IMR-90 (cell line): ENCODE measurements around the gene OGFOD3. TPM values are rescaled to one million over a fixed set of nuclear protein-coding genes. Genes with fewer than 3 reads are reported as not detected.

Experiments
- ATAC-seq: fragments of 200-7000 bp; cut with Tn5 transposase; 2 replicates; pipeline ENCODE4 v1.9.1; 2020; ENCODE audit warnings: low read depth, mild to moderate bottlenecking, moderate library complexity
- BruUV-seq: library from RNA; stranded (reverse); fragments of 400-500 nt; replicated peaks from 2 replicates; lab custom pipeline; 2021; lab: Mats Ljungman, UMichigan
- CTCF ChIA-PET: fragments of 300-600 bp; formaldehyde crosslinking; extraction: SDS; loops from one replicate; lab custom pipeline; 2021; ENCODE audit warnings: antibody characterized with exemption; lab: Yijun Ruan, JAX
- POLR2A ChIA-PET: fragments of 300-600 bp; sonication (Branson Sonifier 250); formaldehyde crosslinking; loops from one replicate; lab custom pipeline; 2022; ENCODE audit warnings: antibody characterized with exemption; ENCODE audit not compliant: unreplicated experiment; lab: Charles Lee
- DNase-seq: peaks from one replicate; pipeline ENCODE4 v3.0.0; 2013
- H2AFZ ChIP-seq: replicated peaks from 2 replicates; pipeline ENCODE3; 2013; ENCODE audit warnings: low read length, mild to moderate bottlenecking; ENCODE audit not compliant: poor library complexity
- H2AK5ac ChIP-seq: 2 replicates; pipeline ENCODE4 v1.6.1; 2013; ENCODE audit warnings: low read depth, low read length, inconsistent platforms
- H2AK9ac ChIP-seq: replicated peaks from 2 replicates; pipeline ENCODE3; 2013; ENCODE audit warnings: mild to moderate bottlenecking, low read depth, low read length, moderate library complexity; ENCODE audit not compliant: poor library complexity
- H2BK120ac ChIP-seq: 2 replicates; pipeline ENCODE4 v1.6.1; 2013; ENCODE audit warnings: low read depth, low read length, inconsistent platforms
- H2BK15ac ChIP-seq: 3 replicates; pipeline ENCODE4 v1.6.1; 2013; ENCODE audit warnings: low read depth, low read length, inconsistent platforms
- H2BK20ac ChIP-seq: 2 replicates; pipeline ENCODE4 v1.6.1; 2013; ENCODE audit warnings: low read depth, mild to moderate bottlenecking, inconsistent platforms, low read length, moderate library complexity
- H2BK5ac ChIP-seq: 2 replicates; pipeline ENCODE4 v1.6.1; 2013; ENCODE audit warnings: mild to moderate bottlenecking, low read depth, low read length, inconsistent platforms; ENCODE audit not compliant: poor library complexity, severe bottlenecking
- H3K14ac ChIP-seq: replicated peaks from 2 replicates; pipeline ENCODE4 v1.6.1; 2013; ENCODE audit warnings: low read depth, low read length, inconsistent platforms
- H3K18ac ChIP-seq: 2 replicates; pipeline ENCODE4 v1.6.1; 2013; ENCODE audit warnings: low read depth, low read length, control low read depth
- H3K23ac ChIP-seq: 2 replicates; pipeline ENCODE4 v1.6.1; 2013; ENCODE audit warnings: low read depth, low read length, inconsistent platforms
- H3K27ac ChIP-seq: 2 replicates; pipeline ENCODE4 v1.5.1; 2013; ENCODE audit warnings: mild to moderate bottlenecking, control low read depth, low read length; ENCODE audit not compliant: insufficient read depth
- H3K27me3 ChIP-seq: 2 replicates; pipeline ENCODE4 v1.6.1; 2013; ENCODE audit warnings: low read length; ENCODE audit not compliant: control insufficient read depth, insufficient read depth
- H3K36me3 ChIP-seq: 2 replicates; pipeline ENCODE4 v1.6.1; 2013; ENCODE audit warnings: low read length, mixed read lengths; ENCODE audit not compliant: control insufficient read depth, insufficient read depth
- H3K4ac ChIP-seq: 2 replicates; pipeline ENCODE4 v1.6.1; 2013; ENCODE audit warnings: low read depth, low read length, inconsistent platforms
- H3K4me1 ChIP-seq: 2 replicates; pipeline ENCODE4 v1.6.1; 2013; ENCODE audit warnings: low read length, mixed read lengths; ENCODE audit not compliant: control insufficient read depth, insufficient read depth
- H3K4me2 ChIP-seq: 2 replicates; pipeline ENCODE4 v1.6.1; 2013; ENCODE audit warnings: low read depth, mild to moderate bottlenecking, control low read depth, low read length, moderate library complexity
- H3K4me3 ChIP-seq: 2 replicates; pipeline ENCODE4 v1.5.1; 2013; ENCODE audit warnings: low read depth, mild to moderate bottlenecking, control low read depth, low read length, moderate library complexity; ENCODE audit not compliant: insufficient read depth
- H3K56ac ChIP-seq: 2 replicates; pipeline ENCODE4 v1.6.1; 2013; ENCODE audit warnings: low read length, inconsistent platforms; ENCODE audit not compliant: insufficient read depth; ENCODE audit errors: extremely low read depth
- H3K79me1 ChIP-seq, 2 experiments: 2 replicates each; pipeline ENCODE4 v1.6.1; 2013; ENCODE audit warnings: low read length in 2 of 2, inconsistent platforms in 1 of 2, low read depth in 1 of 2
- H3K9ac ChIP-seq: 2 replicates; pipeline ENCODE4 v1.6.1; 2013; ENCODE audit warnings: low read depth, low read length, control low read depth
- H3K9me1 ChIP-seq: 2 replicates; pipeline ENCODE4 v1.6.1; 2013; ENCODE audit warnings: low read length, inconsistent platforms; ENCODE audit not compliant: insufficient read depth
- H3K9me3 ChIP-seq: 2 replicates; pipeline ENCODE4 v1.6.1; 2013; ENCODE audit warnings: low read length; ENCODE audit not compliant: control insufficient read depth, insufficient read depth
- H4K20me1 ChIP-seq: 2 replicates; pipeline ENCODE4 v1.6.1; 2013; ENCODE audit warnings: low read length, inconsistent platforms; ENCODE audit not compliant: insufficient read depth
- H4K5ac ChIP-seq: 2 replicates; pipeline ENCODE4 v1.6.1; 2013; ENCODE audit warnings: mild to moderate bottlenecking, low read depth, low read length, control low read depth
- H4K8ac ChIP-seq, 2 experiments: 2 replicates each; pipeline ENCODE4 v1.6.1; 2013; ENCODE audit warnings: low read depth in 2 of 2, low read length in 2 of 2, control low read depth in 1 of 2, inconsistent platforms in 1 of 2
- H4K91ac ChIP-seq: 2 replicates; pipeline ENCODE4 v1.6.1; 2013; ENCODE audit warnings: low read depth, low read length, inconsistent platforms; ENCODE audit not compliant: insufficient read depth
- BHLHE40 ChIP-seq: fragments of 150-350 bp; IDR thresholded peaks from 2 replicates; pipeline ENCODE4 v1.6.1; 2016; ENCODE audit warnings: mild to moderate bottlenecking, low read depth, low read length
- CHD1 ChIP-seq: IDR thresholded peaks from 2 replicates; pipeline ENCODE4 v1.6.1; 2012; ENCODE audit warnings: low read depth, low read length, improper control_type of control experiment
- CTCF ChIP-seq: conservative IDR thresholded peaks from 2 replicates; pipeline ENCODE4 v1.5.1; 2012; ENCODE audit warnings: mild to moderate bottlenecking, low read depth, low read length, improper control_type of control experiment
- ELK1 ChIP-seq: fragments of 150-350 bp; IDR thresholded peaks from 2 replicates; pipeline ENCODE4 v1.6.1; 2016; ENCODE audit warnings: low read depth, mild to moderate bottlenecking, low read length, moderate library complexity, borderline replicate concordance
- FOS ChIP-seq: fragments of 150-350 bp; IDR thresholded peaks from 2 replicates; pipeline ENCODE4 v1.6.1; 2016; ENCODE audit warnings: low read depth, low read length
- MXI1 ChIP-seq: IDR thresholded peaks from 2 replicates; pipeline ENCODE4 v1.6.1; 2012; ENCODE audit warnings: low read depth, mild to moderate bottlenecking, low read length, moderate library complexity, borderline replicate concordance
- NFE2L2 ChIP-seq: fragments of 150-350 bp; IDR thresholded peaks from 2 replicates; pipeline ENCODE4 v1.6.1; 2016; ENCODE audit warnings: low read depth, mild to moderate bottlenecking, low read length
- RAD21 ChIP-seq: IDR thresholded peaks from 2 replicates; pipeline ENCODE4 v1.6.1; 2012; ENCODE audit warnings: low read length, improper control_type of control experiment
- RCOR1 ChIP-seq: IDR thresholded peaks from 2 replicates; pipeline ENCODE4 v1.6.1; 2012; ENCODE audit warnings: mild to moderate bottlenecking, low read length, improper control_type of control experiment; ENCODE audit not compliant: insufficient replicate concordance
- SMC3 ChIP-seq: fragments of 150-350 bp; IDR thresholded peaks from 2 replicates; pipeline ENCODE4 v1.6.1; 2016; ENCODE audit warnings: low read depth, mild to moderate bottlenecking, antibody characterized with exemption, low read length, moderate library complexity
- USF2 ChIP-seq: fragments of 150-350 bp; IDR thresholded peaks from 2 replicates; pipeline ENCODE4 v1.6.1; 2017; ENCODE audit warnings: mild to moderate bottlenecking, antibody characterized with exemption, low read length, low read depth
- WGBS, 2 experiments: methylation state at CpG; one replicate each; pipeline versions ENCODE4 v1.1.5 to v1.1.7; 2013; ENCODE audit warnings: missing lambda C conversion rate in 2 of 2; ENCODE audit not compliant: insufficient read length in 1 of 2; ENCODE audit errors: extremely low coverage in 2 of 2; 5-methylcytosine and 5-hydroxymethylcytosine counted together
- dilution Hi-C: fragments of 300-500 bp; cut with HindIII; formaldehyde crosslinking; loops from one replicate; pipeline ENCODE4 v1.14.3; 2018; ENCODE audit warnings: low sequenced_read_pairs; ENCODE audit not compliant: unreplicated experiment
- in situ Hi-C: fragments of 300-500 bp; cut with MboI; formaldehyde crosslinking; loops from 3 replicates; pipeline ENCODE4 v1.14.3; 2019; ENCODE audit warnings: low sequenced_read_pairs, inconsistent platforms, mixed read lengths
- intact Hi-C: fragments of 100-400 bp; cut with micrococcal nuclease; formaldehyde crosslinking; loops from 2 replicates; pipeline ENCODE4 v1.10.0; 2022
- polyA plus RNA-seq, 3 experiments: library from polyadenylated mRNA; depleted of rRNA; stranded (reverse); fragments of >200 nt; gene quantifications; 2 replicates each; pipeline ENCODE4 v1.2.3, GENCODE V29; 2012; ENCODE audit warnings: low replicate concordance in 1 of 3
- total RNA-seq: library from RNA; depleted of rRNA; stranded (reverse); fragments of >200 nt; gene quantifications from 2 replicates; pipeline ENCODE4 v1.2.3, GENCODE V29; 2012

Gene OGFOD3
- total and polyA plus RNA-seq, 2 of the 4 experiments (the other 2 are of a cell fraction), result 25.3 to 33.4 TPM

- Histone ChIP-seq H2AK9ac (no peak overlapping the region), H3K9me1 (0 out of 2 replicates have a peak, but pooled peaks cover 4% of the 10 kb centered on the region), H3K4ac (no peak overlapping the region), H3K56ac (no peak overlapping the region), H4K8ac (no peak overlapping the region), H3K23ac (no peak overlapping the region), H4K20me1 (peaks cover 25% of the 10 kb centered on the region), H3K9me3 (no peaks in the 10 kb centered on the region), H3K36me3 (no peaks in the 10 kb centered on the region), H3K9ac (no peak overlapping the region), H3K27ac (no peak overlapping the region), H4K91ac (no peak overlapping the region), H2BK120ac (no peak overlapping the region), H3K4me2 (peak overlapping the region; percentile 32; the same call in 1 of the 2 replicates), H2AK5ac (no peak overlapping the region), H3K79me1 (peaks cover 0 to 21% of the 10 kb centered on the region in 2 experiments; a peak in 2 of 4 replicates), H2BK5ac (no peak overlapping the region), H3K18ac (no peak overlapping the region), H4K5ac (no peak overlapping the region), H2BK20ac (no peak overlapping the region), H3K4me3 (no peak overlapping the region), H3K14ac (no peak overlapping the region), H3K27me3 (no peaks in the 10 kb centered on the region), H2AFZ (no peak overlapping the region), H2BK15ac (no peak overlapping the region), H3K4me1 (no peaks in the 10 kb centered on the region)
- CTCF ChIA-PET, result no interaction called here
- in situ Hi-C loops (no loop called here), intact Hi-C loops (loop anchor here (1.0 to 5.0 kb wide), 2 partner anchors 62 to 172 kb away; no protein-coding TSS in a partner anchor), dilution Hi-C loops (no loop called here)
- BruUV-seq, result no TSS peak
- 0% methylated on average over 3 of the region's 38 CpGs; no CpG with 5 or more reads in 1 of the 2 experiments for WGBS, 2 experiments
- POLR2A ChIA-PET, result no interaction called here
- DNase-seq (peak; percentile 50), ATAC-seq (peak; percentile 61)
- TF ChIP-seq USF2 (no peak), RAD21 (peak; percentile 73), SMC3 (peak; percentile 48), NFE2L2 (no peak), RCOR1 (peak; percentile 36), BHLHE40 (peak; percentile 81), FOS (no peak), CHD1 (no peak), MXI1 (peak; percentile 91), CTCF (peak; percentile 60), ELK1 (no peak)
Measured at GRCh38 chr17:82414548-82415281, 3.7 kb downstream of the OGFOD3 start.
